Kidney (tissue), 14 donors: Measurements from ENCODE around the gene SMTN. TPM values are rescaled to one million over a fixed set of nuclear protein-coding genes. Genes with fewer than 3 reads are reported as not detected.
"Not testable (repeated sequence)": the region's sequence is repeated elsewhere in the genome, so short reads cannot be mapped to it uniquely, and the experiment has no call there.

Experiments used
- DNase-seq, 5 donors: peaks; one replicate each; pipeline ENCODE4 v3.0.0-alpha.2; 2013 to 2020
- FAIRE-seq: peaks from 2 replicates; lab custom pipeline; 2012; peaks lifted over from hg19 to GRCh38; lab: Jason Lieb, UNC
- H3K27ac ChIP-seq, 2 donors: one replicate each; pipeline ENCODE4 v1.7.0; 2013; ENCODE audit warnings: low read depth in 2 of 2, low read length in 2 of 2, inconsistent platforms in 1 of 2
- H3K27me3 ChIP-seq: one replicate; pipeline ENCODE4 v1.7.1; 2013; ENCODE audit warnings: low read length, inconsistent platforms; ENCODE audit not compliant: control insufficient read depth, insufficient read depth
- H3K36me3 ChIP-seq, 3 donors: one replicate each; pipeline versions ENCODE4 v1.7.0 to v1.7.1; 2013; ENCODE audit warnings: low read length in 3 of 3, control low read depth in 1 of 3, inconsistent platforms in 1 of 3; ENCODE audit not compliant: insufficient read depth in 3 of 3, control insufficient read depth in 2 of 3
- H3K4me1 ChIP-seq, 3 donors: one replicate each; pipeline versions ENCODE4 v1.7.0 to v1.7.1; 2013; ENCODE audit warnings: low read length in 3 of 3, inconsistent platforms in 1 of 3, low read depth in 1 of 3; ENCODE audit not compliant: control insufficient read depth in 2 of 3, insufficient read depth in 2 of 3
- H3K4me3 ChIP-seq, 3 donors: one replicate each; pipeline versions ENCODE4 v1.7.0 to v1.8.1; 2013; ENCODE audit warnings: low read length in 3 of 3, control low read depth in 1 of 3, inconsistent platforms in 1 of 3
- H3K9ac ChIP-seq, 3 donors: one replicate each; pipeline versions ENCODE4 v1.7.0 to v1.7.1; 2013; ENCODE audit warnings: low read length in 3 of 3, control low read depth in 1 of 3, inconsistent platforms in 1 of 3
- H3K9me3 ChIP-seq, 3 donors: one replicate each; pipeline versions ENCODE4 v1.7.0 to v1.7.1; 2013; ENCODE audit warnings: low read length in 3 of 3, control low read depth in 1 of 3, inconsistent platforms in 1 of 3; ENCODE audit not compliant: control insufficient read depth in 2 of 3, insufficient read depth in 1 of 3
- intact Hi-C: fragments of 100-400 bp; cut with DNase I; formaldehyde crosslinking; loops from one replicate; pipeline ENCODE4 v1.11.1; 2022
- polyA plus RNA-seq: library from polyadenylated mRNA; stranded (reverse); fragments of 350-450 nt; fragmentation: Illumina TruSeq; extraction: RNeasy Lipid Tissue Mini Kit (QIAGEN cat#74804); gene quantifications from one replicate; pipeline ENCODE4 v1.2.3, GENCODE V29; 2014; ENCODE audit warnings: low read depth, low replicate concordance; ENCODE audit not compliant: insufficient read depth
- total RNA-seq: library from RNA; stranded (reverse); fragmentation: NEBNext Ultra II Directional; extraction: Animal tissue kit (Norgen Biotek cat#: 25700); gene quantifications from one replicate; pipeline ENCODE4 v1.2.1, GENCODE V29; 2021
- TF ChIP-seq, protein P1 (sequence below): IDR thresholded peaks from 3 replicates; pipeline ENCODE4 v1.5.1; 2012; ENCODE audit warnings: mild to moderate bottlenecking, moderate library complexity, borderline replicate concordance; ENCODE audit not compliant: insufficient read depth; ENCODE audit errors: extremely low read depth
- donor health status: control.
- donor health status: control.
- donor health status: control.
- donor health status: control.
- donor health status: control.
- donor health status: DM: yes; HTN: yes; CAD: no.
- donor health status: Normal renal cell carcinoma (clear cell type).

SMTN gene
- total and polyA plus RNA-seq, 2 donors from 2014 or later, result 64.4 to 67.7 TPM

- no peak overlapping the region for H3K4me3 ChIP-seq
- TF ChIP-seq, protein P1, sequence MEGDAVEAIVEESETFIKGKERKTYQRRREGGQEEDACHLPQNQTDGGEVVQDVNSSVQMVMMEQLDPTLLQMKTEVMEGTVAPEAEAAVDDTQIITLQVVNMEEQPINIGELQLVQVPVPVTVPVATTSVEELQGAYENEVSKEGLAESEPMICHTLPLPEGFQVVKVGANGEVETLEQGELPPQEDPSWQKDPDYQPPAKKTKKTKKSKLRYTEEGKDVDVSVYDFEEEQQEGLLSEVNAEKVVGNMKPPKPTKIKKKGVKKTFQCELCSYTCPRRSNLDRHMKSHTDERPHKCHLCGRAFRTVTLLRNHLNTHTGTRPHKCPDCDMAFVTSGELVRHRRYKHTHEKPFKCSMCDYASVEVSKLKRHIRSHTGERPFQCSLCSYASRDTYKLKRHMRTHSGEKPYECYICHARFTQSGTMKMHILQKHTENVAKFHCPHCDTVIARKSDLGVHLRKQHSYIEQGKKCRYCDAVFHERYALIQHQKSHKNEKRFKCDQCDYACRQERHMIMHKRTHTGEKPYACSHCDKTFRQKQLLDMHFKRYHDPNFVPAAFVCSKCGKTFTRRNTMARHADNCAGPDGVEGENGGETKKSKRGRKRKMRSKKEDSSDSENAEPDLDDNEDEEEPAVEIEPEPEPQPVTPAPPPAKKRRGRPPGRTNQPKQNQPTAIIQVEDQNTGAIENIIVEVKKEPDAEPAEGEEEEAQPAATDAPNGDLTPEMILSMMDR, result no peak
- no peak overlapping the region for H3K27ac ChIP-seq
- H3K4me1 ChIP-seq, result peaks cover 0 to 3% (median 2%) of the 10 kb centered on the region in 3 donors
- H3K9me3 ChIP-seq, result no peaks in the 10 kb centered on the region
- H3K27me3 ChIP-seq, result no peaks in the 10 kb centered on the region
- no peaks in the 10 kb centered on the region for H3K36me3 ChIP-seq
- DNase-seq, result no peak
- no peak for FAIRE-seq
- no peak overlapping the region for H3K9ac ChIP-seq
- intact Hi-C loops, result no loop called here
Measured at GRCh38 chr22:31056986-31057599, 24.0 kb upstream of the SMTN start.

DNA sequence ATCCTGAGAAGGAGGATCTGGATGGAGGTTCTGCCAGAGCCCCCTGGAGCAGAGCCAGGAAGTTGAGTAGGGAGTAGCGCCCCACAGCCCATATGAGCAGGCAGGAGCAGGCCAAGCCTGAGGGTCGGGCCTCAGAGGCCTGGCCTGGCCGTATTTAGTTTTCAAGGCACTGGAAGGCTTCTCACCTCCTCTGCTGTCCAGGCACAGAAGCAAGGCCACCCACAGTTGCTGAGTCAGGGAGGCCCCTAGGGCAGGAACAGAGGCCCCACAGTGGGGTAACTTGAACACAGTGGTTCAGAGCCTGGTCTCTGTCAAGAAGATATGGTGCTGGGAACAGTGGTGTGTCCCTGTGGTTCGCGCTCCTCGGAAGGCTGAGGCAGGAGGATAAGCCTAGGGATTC lies 21.5 kb upstream of the SMTN start:
- DNase-seq, H3K9ac ChIP-seq, FAIRE-seq, H3K4me3 ChIP-seq, H3K36me3 ChIP-seq, H3K4me1 ChIP-seq, H3K27ac ChIP-seq, H3K27me3 ChIP-seq, intact Hi-C loops, H3K9me3 ChIP-seq: not testable (repeated sequence)

DNA sequence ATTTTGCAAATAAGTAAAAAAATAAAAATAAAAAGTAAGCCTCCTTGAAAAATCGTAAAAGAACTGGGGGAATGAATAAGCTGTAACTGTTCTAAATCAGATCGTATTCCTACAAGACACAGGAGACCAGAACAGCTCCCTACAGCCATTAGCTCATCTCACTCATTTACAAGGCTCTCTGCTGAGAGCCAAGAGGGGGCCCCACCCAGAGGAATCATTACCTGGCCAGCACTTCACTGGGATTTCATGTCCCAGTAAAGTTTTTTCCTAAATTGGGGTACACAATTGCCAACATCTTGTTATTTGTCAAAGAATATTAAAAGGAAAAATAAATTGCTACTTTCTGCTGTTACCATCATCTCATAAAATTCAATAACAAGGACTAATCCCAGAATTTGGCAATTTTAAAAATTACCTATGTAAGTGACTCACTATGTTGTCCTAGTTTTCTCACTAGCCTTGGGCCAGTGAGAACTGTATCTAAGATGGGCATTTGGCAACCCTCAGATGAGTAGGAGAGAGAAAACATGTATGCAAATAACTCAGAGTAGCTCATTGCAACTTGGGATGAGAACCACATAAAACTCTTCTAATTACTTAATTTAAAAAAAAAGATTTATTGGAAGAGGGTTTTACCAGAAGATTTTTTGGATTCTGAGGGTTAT lies 18.4 kb upstream of the SMTN start:
- Histone ChIP-seq H3K4me3 (no peak overlapping the region), H3K4me1 (no peaks in the 10 kb centered on the region), H3K27ac (no peak overlapping the region), H3K27me3 (no peaks in the 10 kb centered on the region), H3K9ac (no peak overlapping the region), H3K9me3 (no peaks in the 10 kb centered on the region), H3K36me3 (no peaks in the 10 kb centered on the region)
- no peak for FAIRE-seq
- no peak for DNase-seq
- TF ChIP-seq, protein P1, result no peak
- intact Hi-C loops, result no loop called here

- FAIRE-seq (no peak), DNase-seq (no peak)
- H3K4me3 ChIP-seq, result no peak overlapping the region
- H3K9ac ChIP-seq, result no peak overlapping the region
- no peaks in the 10 kb centered on the region for H3K36me3 ChIP-seq
- H3K9me3 ChIP-seq, result no peaks in the 10 kb centered on the region
- intact Hi-C loops, result no loop called here
- no peaks in the 10 kb centered on the region for H3K27me3 ChIP-seq
- H3K27ac ChIP-seq, result no peak overlapping the region
- H3K4me1 ChIP-seq, result no peaks in the 10 kb centered on the region
- TF ChIP-seq, protein P1, result no peak
Measured at GRCh38 chr22:31064369-31064768, 16.7 kb upstream of the SMTN start.
